Raji (cell line): ENCODE data around the gene SLCO4A1.
A peak's percentile ranks its signal among the peaks of the same experiment; 100 is the strongest.

ENCODE experiments used
- POLR2A ChIP-seq: IDR thresholded peaks from 2 replicates; pipeline ENCODE4 v1.6.1; 2011; ENCODE audit warnings: low read depth, low read length, control low read depth; ENCODE audit not compliant: insufficient read depth

Gene SLCO4A1

GRCh38 chr20:62623488-62624324 is 18.6 kb upstream of the SLCO4A1 start:
- TF ChIP-seq POLR2A, result peak; percentile 71; the same call in 1 of the 2 replicates

GRCh38 chr20:62624325-62624690 is 18.0 kb upstream of the SLCO4A1 start:
- TF ChIP-seq POLR2A, result no peak

- TF ChIP-seq POLR2A, result no peak
Measured at GRCh38 chr20:62624719-62625453, 17.4 kb upstream of the SLCO4A1 start.

- TF ChIP-seq POLR2A, result no peak
Measured at GRCh38 chr20:62625516-62625915, 16.8 kb upstream of the SLCO4A1 start.

- TF ChIP-seq POLR2A, result no peak
Measured at GRCh38 chr20:62625921-62626547, 16.3 kb upstream of the SLCO4A1 start.

DNA sequence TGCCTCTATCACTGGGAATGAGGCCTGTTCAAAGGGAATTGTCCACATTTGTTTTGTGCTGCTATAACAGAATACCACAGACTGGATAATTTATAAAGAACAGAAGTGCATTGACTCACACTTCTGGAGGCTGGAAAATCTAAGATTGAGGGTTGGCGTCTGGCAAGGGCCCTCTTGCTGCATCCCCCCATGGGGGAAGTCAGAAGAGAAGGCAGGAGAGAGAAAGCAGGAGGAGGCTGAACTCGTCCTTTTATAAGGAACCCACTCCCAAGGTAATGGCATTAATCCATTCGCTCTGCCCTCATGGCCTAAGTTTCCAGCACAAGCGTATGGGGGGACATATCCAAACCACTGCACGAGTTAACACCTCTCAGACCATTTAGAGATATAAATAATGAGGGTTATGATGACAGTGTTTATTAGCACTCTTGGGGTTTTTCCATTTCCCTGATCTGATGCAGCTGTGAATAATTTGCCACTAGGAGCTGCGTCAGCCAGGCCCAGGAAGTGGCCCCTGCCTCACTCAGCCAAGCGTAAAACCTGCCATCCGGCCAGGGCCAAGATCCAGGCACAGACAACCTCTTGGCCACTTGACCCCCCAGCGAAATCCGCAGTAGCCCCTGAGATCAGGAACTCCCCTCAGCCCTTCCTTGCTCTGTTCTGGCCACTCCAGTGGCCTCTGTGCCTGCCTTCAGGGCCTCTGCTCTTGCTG is 14.2 kb upstream of the SLCO4A1 start:
- no peak for TF ChIP-seq POLR2A

DNA sequence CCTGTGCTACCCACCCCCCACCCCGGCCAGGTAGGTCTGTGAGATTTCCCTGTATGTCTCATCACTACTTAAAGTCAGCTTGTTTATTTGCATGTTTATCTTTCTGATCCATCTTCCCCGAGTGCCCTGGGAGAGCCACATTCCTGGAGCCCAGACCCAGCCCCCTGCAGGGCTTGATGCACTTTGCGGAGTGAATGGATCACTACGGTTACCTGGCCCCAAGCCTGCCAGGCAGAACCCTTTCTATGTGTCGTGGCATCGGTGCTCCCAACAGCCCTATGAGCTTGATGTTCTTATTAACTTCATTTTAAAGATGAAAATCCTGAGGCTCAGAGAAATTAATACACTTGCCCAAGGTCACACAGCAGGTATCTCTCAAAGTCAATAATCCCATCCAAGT is 13.6 kb upstream of the SLCO4A1 start:
- TF ChIP-seq POLR2A, result no peak

GRCh38 chr20:62629864-62630470 is 12.3 kb upstream of the SLCO4A1 start:
- TF ChIP-seq POLR2A, result no peak

GRCh38 chr20:62631336-62632308 is 10.7 kb upstream of the SLCO4A1 start:
- TF ChIP-seq POLR2A, result no peak

DNA sequence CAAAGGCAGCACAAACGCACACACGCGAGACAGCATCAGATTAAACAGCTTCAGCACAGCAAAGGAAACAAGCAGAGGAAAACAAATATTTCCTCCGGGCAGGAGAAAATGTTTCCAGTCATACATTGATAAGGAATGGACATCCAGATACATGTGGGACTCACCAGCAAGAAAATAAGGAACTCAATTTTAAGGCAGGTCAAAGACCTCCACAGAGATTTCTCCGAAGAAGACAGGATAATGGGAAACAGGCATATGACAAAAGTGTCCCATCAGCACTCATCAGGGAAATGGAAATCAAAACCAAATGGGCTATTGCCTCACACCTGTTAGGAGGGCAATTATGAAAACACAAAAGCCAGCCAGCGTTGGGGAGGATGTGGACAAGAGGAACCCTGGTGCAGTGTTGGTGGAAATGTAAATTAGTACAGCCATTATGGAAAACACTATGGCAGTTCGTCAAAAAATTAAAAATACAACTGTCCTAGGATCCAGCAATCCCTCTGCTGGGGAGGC is 9.7 kb upstream of the SLCO4A1 start:
- TF ChIP-seq POLR2A, result no peak

GRCh38 chr20:62633598-62634329 is 8.5 kb upstream of the SLCO4A1 start:
- TF ChIP-seq POLR2A, result no peak

- no peak for TF ChIP-seq POLR2A
Measured at GRCh38 chr20:62634330-62634967, 7.9 kb upstream of the SLCO4A1 start.
